ENCODE measurements around the gene IL37.

GRCh38 chr2:112927745-112928144 is 16.8 kb downstream of the IL37 start:
- TF ChIP-seq CTCF (IDR thresholded peaks at IDR 0.05; ENCODE audit: low read length) (no peak), EZH2 (IDR thresholded peaks at IDR 0.05; ENCODE audit: borderline replicate concordance, low read length) (no peak)

Measured in OCI-LY1 (cell line).